ENCODE results near the gene ASF1A. TPM values are rescaled to one million over a fixed set of nuclear protein-coding genes. Genes with fewer than 3 reads are reported as not detected.
A peak's percentile ranks its signal among the peaks of the same experiment; 100 is the strongest.

Gene ASF1A
- total and polyA plus RNA-seq, 2 of the 13 experiments (the other 11 are each of a cell fraction or from before 2014, with no cell fraction given) = 14.5 to 49.9 TPM

DNA sequence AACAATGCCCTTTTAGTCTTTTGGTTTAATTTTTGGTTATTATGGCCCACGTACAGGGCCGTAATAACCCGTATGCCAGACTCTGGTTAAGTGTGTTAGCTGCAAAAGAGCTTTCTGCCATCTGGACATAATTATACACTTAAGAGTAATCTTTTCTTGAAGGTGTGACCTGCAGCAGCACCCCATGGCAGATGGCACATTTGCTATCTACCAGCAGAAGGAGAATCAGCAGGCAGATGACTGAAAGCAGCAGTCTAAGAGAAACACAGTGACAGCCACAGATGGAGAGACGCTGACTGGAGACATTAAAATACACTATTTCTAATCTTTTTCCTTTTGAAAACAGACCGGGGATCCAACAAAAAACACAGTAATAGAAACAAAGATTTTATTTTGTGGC is 18.7 kb downstream of the ASF1A start:
- peak; percentile 17; the same call in 1 of the 3 replicates for ATAC-seq
- WGBS (ENCODE audit: low lambda C conversion rate) = 96% methylated on average over 5 of the region's 5 CpGs

DNA sequence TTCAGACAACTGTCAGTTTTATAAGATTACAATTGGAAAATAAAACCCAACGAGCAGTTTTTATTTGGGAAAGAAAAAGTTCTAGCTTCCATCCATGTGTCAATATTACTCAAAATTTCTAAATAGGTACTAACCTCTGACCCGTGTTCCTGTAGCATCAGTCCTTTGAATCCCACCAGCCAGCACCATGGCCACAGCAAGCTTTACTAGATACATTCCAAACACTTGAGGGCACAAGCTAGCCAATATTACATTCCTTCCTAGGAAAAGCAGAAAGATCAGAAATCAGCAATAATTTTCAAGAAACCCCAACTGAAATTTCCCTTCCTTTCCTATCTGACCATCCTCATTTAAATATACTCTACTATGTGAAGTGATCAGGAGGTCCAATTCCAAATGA is 19.2 kb downstream of the ASF1A start:
- Histone ChIP-seq H3K9me3 (ENCODE audit: low read length) (no peaks in the 10 kb centered on the region), H3K4me2 (ENCODE audit: low read depth, low read length) (no peak overlapping the region), H3K9ac (ENCODE audit: insufficient read depth, low read depth, low read length) (no peak overlapping the region), H3K4me1 (ENCODE audit: insufficient read depth, low read length) (no peaks in the 10 kb centered on the region), H3K27ac (ENCODE audit: extremely low read length, insufficient read depth, low read length) (no peak overlapping the region), H3K27me3 (ENCODE audit: control insufficient read depth in 1 of 2, insufficient read depth in 2 of 2, low read length in 2 of 2) (no peaks in the 10 kb centered on the region), H3K36me3 (replicated peaks in 1 of 2; ENCODE audit: control insufficient read depth in 1 of 2, insufficient read depth in 2 of 2, low read length in 2 of 2) (peaks cover 31 to 75% of the 10 kb centered on the region in 2 experiments), H2AFZ (ENCODE audit: low read length) (no peak overlapping the region), H4K20me1 (ENCODE audit: insufficient read depth, low read length) (no peaks in the 10 kb centered on the region; the same call in 1 of the 2 replicates), H3K79me2 (ENCODE audit: insufficient read depth, low read length) (no peaks in the 10 kb centered on the region), H3K4me3 (replicated peaks in 1 of 3; ENCODE audit: insufficient read depth in 1 of 3, low read depth in 2 of 3, low read length in 3 of 3) (no peak overlapping the region)
- DNase-seq (ENCODE audit: low spot score) (no peak), ATAC-seq (peak; percentile 62), FAIRE-seq (no peak)
- TF ChIP-seq TEAD3 (CRISPR knock-in tag; optimal IDR thresholded peaks at IDR 0.05; ENCODE audit: borderline replicate concordance) (peak; percentile 89), NFYB (CRISPR knock-in tag; IDR thresholded peaks at IDR 0.05) (no peak)
- ChIA-PET POLR2A (interaction anchor here (1.2 kb wide), 1 partner anchor 17 kb away, joined by 3 read pairs; no protein-coding TSS in a partner anchor), CTCF (ENCODE audit: low intra/inter-chr PET ratio, low total read pairs) (no interaction called here)
- 92% methylated on average over 2 of the region's 2 CpGs for WGBS (ENCODE audit: low lambda C conversion rate)
- in situ Hi-C loops (cut with HindIII; ENCODE audit: extremely low pct_ligation_motif_present, low pct_unique_long_range_greater_than_20kb) (no loop called here), intact Hi-C loops (cut with micrococcal nuclease; ENCODE audit: unreplicated experiment) (no loop called here)
- no TSS peak for BruUV-seq (replicated peaks)

More for the DNA sequence above, 18.7 kb downstream of the ASF1A start:
- TF ChIP-seq ZNF205 (CRISPR knock-in tag; IDR thresholded peaks at IDR 0.05) (no peak), GATAD2A (CRISPR knock-in tag; IDR thresholded peaks at IDR 0.05) (no peak), ZNF614 (CRISPR knock-in tag; IDR thresholded peaks at IDR 0.05; ENCODE audit: borderline replicate concordance) (no peak), ZNF577 (CRISPR knock-in tag; IDR thresholded peaks at IDR 0.05; ENCODE audit: borderline replicate concordance, low read depth) (no peak), CHD4 (IDR thresholded peaks at IDR 0.05; ENCODE audit: borderline replicate concordance, low read length) (no peak), HNF4G (IDR thresholded peaks at IDR 0.05; ENCODE audit: borderline replicate concordance, low read depth, low read length) (no peak), HNF4G (CRISPR knock-in tag; IDR thresholded peaks at IDR 0.05; ENCODE audit: borderline replicate concordance, low read depth) (no peak)
- POLR2A ChIA-PET = interaction anchor here (1.2 kb wide), 1 partner anchor 16 kb away, joined by 3 read pairs; no protein-coding TSS in a partner anchor
- Histone ChIP-seq H3K4me2 (ENCODE audit: low read depth, low read length) (no peak overlapping the region), H3K9ac (ENCODE audit: insufficient read depth, low read depth, low read length) (no peak overlapping the region), H3K27me3 (ENCODE audit: control insufficient read depth in 1 of 2, insufficient read depth in 2 of 2, low read length in 2 of 2) (no peaks in the 10 kb centered on the region), H3K36me3 (replicated peaks in 1 of 2; ENCODE audit: control insufficient read depth in 1 of 2, insufficient read depth in 2 of 2, low read length in 2 of 2) (peaks cover 28 to 78% of the 10 kb centered on the region in 2 experiments), H4K20me1 (ENCODE audit: insufficient read depth, low read length) (no peaks in the 10 kb centered on the region; the same call in 1 of the 2 replicates), H3K4me3 (replicated peaks in 1 of 3; ENCODE audit: insufficient read depth in 1 of 3, low read depth in 2 of 3, low read length in 3 of 3) (no peak overlapping the region), H2AFZ (ENCODE audit: low read length) (no peak overlapping the region), H3K27ac (ENCODE audit: extremely low read length, insufficient read depth, low read length) (no peak overlapping the region), H3K4me1 (ENCODE audit: insufficient read depth, low read length) (no peaks in the 10 kb centered on the region), H3K9me3 (ENCODE audit: low read length) (no peaks in the 10 kb centered on the region), H3K79me2 (ENCODE audit: insufficient read depth, low read length) (no peaks in the 10 kb centered on the region)
- intact Hi-C loops (cut with micrococcal nuclease; ENCODE audit: unreplicated experiment) (no loop called here), in situ Hi-C loops (cut with HindIII; ENCODE audit: extremely low pct_ligation_motif_present, low pct_unique_long_range_greater_than_20kb) (no loop called here)
- DNase-seq (ENCODE audit: low spot score) (no peak), FAIRE-seq (no peak)
- BruUV-seq (replicated peaks) = no TSS peak
- CTCF ChIA-PET (ENCODE audit: low intra/inter-chr PET ratio, low total read pairs) = no interaction called here
